Peyer's patch (tissue), 4 donors: ENCODE data around the gene COL9A3.

Source experiments
- POLR2A ChIP-seq, 2 donors: fragments of 450-650 bp; IDR thresholded peaks; one replicate each; pipeline ENCODE4 v1.5.1; 2017; ENCODE audit warnings: antibody characterized with exemption in 2 of 2, mild to moderate bottlenecking in 2 of 2, moderate library complexity in 2 of 2
- TF ChIP-seq, protein P1 (sequence below), 6 experiments: fragments of 450-650 bp in 4 of 6; fragments of 200-600 bp in 2 of 6; sonication (generic) in 1 of 6; IDR thresholded peaks; one replicate each; pipeline ENCODE4 v1.5.1; 2017 to 2019; ENCODE audit warnings: antibody characterized with exemption in 6 of 6, mild to moderate bottlenecking in 3 of 6, moderate library complexity in 1 of 6

DNA sequence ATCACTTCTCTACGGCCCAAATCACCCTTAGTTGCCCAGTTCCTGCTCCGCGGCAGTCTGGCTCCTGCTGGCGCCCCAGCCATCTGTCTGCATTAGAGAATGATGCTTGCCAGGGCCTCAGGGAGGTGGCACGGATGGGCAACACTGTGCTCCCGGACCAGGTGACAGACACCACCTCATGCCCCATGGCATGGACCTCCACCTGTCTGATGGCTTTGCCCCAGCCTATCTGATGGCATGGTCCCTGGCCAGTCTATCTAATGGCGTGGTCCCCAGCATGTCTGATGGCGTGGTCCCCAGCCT, 39.4 kb upstream of the COL9A3 start:
- no peak for TF ChIP-seq POLR2A (IDR thresholded peaks at IDR 0.05)
- TF ChIP-seq, protein P1, sequence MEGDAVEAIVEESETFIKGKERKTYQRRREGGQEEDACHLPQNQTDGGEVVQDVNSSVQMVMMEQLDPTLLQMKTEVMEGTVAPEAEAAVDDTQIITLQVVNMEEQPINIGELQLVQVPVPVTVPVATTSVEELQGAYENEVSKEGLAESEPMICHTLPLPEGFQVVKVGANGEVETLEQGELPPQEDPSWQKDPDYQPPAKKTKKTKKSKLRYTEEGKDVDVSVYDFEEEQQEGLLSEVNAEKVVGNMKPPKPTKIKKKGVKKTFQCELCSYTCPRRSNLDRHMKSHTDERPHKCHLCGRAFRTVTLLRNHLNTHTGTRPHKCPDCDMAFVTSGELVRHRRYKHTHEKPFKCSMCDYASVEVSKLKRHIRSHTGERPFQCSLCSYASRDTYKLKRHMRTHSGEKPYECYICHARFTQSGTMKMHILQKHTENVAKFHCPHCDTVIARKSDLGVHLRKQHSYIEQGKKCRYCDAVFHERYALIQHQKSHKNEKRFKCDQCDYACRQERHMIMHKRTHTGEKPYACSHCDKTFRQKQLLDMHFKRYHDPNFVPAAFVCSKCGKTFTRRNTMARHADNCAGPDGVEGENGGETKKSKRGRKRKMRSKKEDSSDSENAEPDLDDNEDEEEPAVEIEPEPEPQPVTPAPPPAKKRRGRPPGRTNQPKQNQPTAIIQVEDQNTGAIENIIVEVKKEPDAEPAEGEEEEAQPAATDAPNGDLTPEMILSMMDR (IDR thresholded peaks at IDR 0.05), result no peak
